NCI-H524 (cell line): ENCODE results near the gene COMTD1.
"Not testable (repeated sequence)": the region's sequence is repeated elsewhere in the genome, so short reads cannot be mapped to it uniquely, and the experiment has no call there.

Experiments
- DNase-seq, 2 experiments: peaks; one replicate each; lab custom pipeline; 2025; lab: John Stamatoyannopoulos, UW

COMTD1 gene

GRCh38 chr10:75194625-75195024 lies 41.1 kb downstream of the COMTD1 start:
- not testable (repeated sequence) for DNase-seq

GRCh38 chr10:75191821-75192568 lies 43.8 kb downstream of the COMTD1 start:
- no peak for DNase-seq

DNA sequence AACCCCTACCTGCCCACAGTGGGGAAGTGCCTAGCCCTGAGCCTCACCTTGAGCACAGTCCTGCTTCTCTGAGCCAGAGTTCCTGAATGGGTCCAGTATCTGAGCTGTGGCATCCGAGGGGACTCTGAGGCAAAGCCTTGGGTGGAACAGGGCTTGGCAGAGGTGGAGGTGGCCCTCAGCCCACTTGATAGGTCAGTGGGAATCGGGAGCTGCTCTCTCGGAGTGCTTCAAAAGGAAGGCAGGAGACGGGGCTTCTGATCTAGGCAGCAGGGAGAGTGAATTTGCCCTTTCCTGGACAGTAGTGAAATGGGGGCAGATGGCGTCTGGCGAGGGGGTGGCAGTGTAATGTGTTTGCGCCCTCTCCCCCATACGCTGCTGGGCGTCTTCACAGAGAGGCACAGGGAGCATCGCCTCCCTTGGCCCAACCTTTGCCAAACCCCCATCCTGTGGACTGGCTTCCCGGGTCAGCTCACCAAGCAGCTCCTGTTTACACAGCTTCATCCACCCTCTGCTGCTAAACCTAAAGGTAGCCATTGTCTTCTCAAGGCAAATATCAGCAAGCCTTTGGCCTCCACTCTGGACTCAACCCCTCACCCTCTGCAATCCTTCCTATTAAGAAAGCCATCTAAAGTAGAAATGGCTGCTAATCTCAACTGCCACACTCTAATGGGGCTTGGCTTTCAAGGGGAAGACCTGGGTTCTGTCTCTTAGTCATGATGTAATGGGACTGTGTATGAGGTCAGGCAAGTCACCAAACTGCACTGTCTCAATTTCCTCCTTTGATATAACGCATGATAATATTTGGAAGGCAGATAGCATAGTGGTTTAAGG lies 46.3 kb downstream of the COMTD1 start:
- DNase-seq, result no peak

- DNase-seq, result not testable (repeated sequence)
These were observed 47.2 kb downstream of the COMTD1 start for GRCh38 chr10:75188522-75188921.

- peak in 1 of 2 experiments; percentile 10 for DNase-seq
These were observed 47.8 kb downstream of the COMTD1 start for GRCh38 chr10:75187961-75188426.

DNA sequence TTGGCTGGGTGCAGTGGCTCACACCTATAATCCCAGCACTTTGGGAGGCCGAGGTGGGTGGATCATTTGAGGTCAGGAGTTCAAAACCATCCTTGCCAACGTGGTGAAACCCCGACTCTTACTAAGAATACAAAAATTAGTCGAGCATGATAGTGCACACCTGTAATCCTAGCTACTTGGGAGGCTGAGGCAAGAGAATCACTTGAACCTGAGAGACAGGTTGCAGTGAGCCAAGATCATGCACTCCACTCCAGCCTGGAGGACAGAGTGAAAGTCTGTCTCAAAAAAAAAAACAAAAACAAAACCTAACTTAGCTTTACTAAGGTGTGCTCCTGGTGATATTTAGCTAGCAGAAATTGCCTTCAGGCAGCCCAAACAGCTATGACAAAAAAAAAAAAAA lies 49.4 kb downstream of the COMTD1 start:
- no peak for DNase-seq
